K562 (cell line): ENCODE results near the gene TRRAP. TPM values are rescaled to one million over a fixed set of nuclear protein-coding genes. Genes with fewer than 3 reads are reported as not detected.

Experiments used
- ARID2 ChIP-seq: fragments of 450-650 bp; IDR thresholded peaks from 2 replicates; pipeline ENCODE4 v1.6.1; 2017; ENCODE audit warnings: antibody characterized with exemption, mild to moderate bottlenecking
- BMI1 ChIP-seq: fragments of 150-350 bp; IDR thresholded peaks from 2 replicates; pipeline ENCODE4 v1.6.1; 2014; ENCODE audit warnings: low read length
- COPS2 ChIP-seq: fragments of 450-650 bp; conservative IDR thresholded peaks from 2 replicates; pipeline ENCODE4 v1.6.1; 2016; ENCODE audit warnings: mild to moderate bottlenecking, moderate library complexity
- JUND ChIP-seq, 2 experiments: IDR thresholded peaks; 2 replicates in 1 of 2; 3 replicates in 1 of 2; pipeline ENCODE4 v1.6.1; 2011; ENCODE audit warnings: borderline replicate concordance in 2 of 2, low read depth in 2 of 2, low read length in 2 of 2, improper control_type of control experiment in 1 of 2, missing biosample characterization in 1 of 2, missing genetic modification characterization in 1 of 2, missing genetic modification reagents in 1 of 2
- MAX ChIP-seq: sonication (generic); formaldehyde crosslinking; IDR thresholded peaks from 2 replicates; pipeline ENCODE4 v1.9.0; 2022; ENCODE audit warnings: mild to moderate bottlenecking, missing genetic modification reagents
- MBD2 ChIP-seq: sonication (generic); IDR thresholded peaks from 2 replicates; pipeline ENCODE4 v1.6.1; 2016; ENCODE audit warnings: low read depth, borderline replicate concordance
- MTA2 ChIP-seq: fragments of 450-650 bp; IDR thresholded peaks from 2 replicates; pipeline ENCODE4 v1.6.1; 2016; ENCODE audit warnings: low read depth
- MTF1 ChIP-seq: fragments of 250-450 bp; sonication (Bioruptor Pico); IDR thresholded peaks from 2 replicates; pipeline ENCODE4 v1.9.0; 2021; ENCODE audit warnings: moderate library complexity, mild to moderate bottlenecking, inconsistent platforms, borderline replicate concordance
- NFIX ChIP-seq: fragments of 250-450 bp; sonication (Bioruptor Pico); IDR thresholded peaks from 2 replicates; pipeline ENCODE4 v1.4.0; 2020; ENCODE audit warnings: low read depth, mild to moderate bottlenecking, moderate library complexity
- PKNOX1 ChIP-seq: fragments of 450-650 bp; IDR thresholded peaks from 2 replicates; pipeline ENCODE4 v1.6.1; 2016
- RAD51 ChIP-seq: fragments of 450-650 bp; IDR thresholded peaks from 2 replicates; pipeline ENCODE4 v1.7.1; 2016; ENCODE audit warnings: low read depth, mild to moderate bottlenecking, borderline replicate concordance
- RB1 ChIP-seq: fragments of 450-650 bp; IDR thresholded peaks from 2 replicates; pipeline ENCODE4 v1.6.1; 2017; ENCODE audit warnings: low read depth, mild to moderate bottlenecking
- SMC3 ChIP-seq: conservative IDR thresholded peaks from 2 replicates; pipeline ENCODE4 v1.6.1; 2011; ENCODE audit warnings: low read depth, low read length, improper control_type of control experiment; ENCODE audit not compliant: insufficient read depth
- TAF9B ChIP-seq: fragments of 450-650 bp; IDR thresholded peaks from 2 replicates; pipeline ENCODE4 v1.6.1; 2018; ENCODE audit warnings: mild to moderate bottlenecking; ENCODE audit not compliant: partially characterized antibody
- TBP ChIP-seq: optimal IDR thresholded peaks from 2 replicates; pipeline ENCODE3; 2011; ENCODE audit warnings: low read depth, low read length, improper control_type of control experiment
- TFAP4 ChIP-seq: sonication (generic); formaldehyde crosslinking; IDR thresholded peaks from 2 replicates; pipeline ENCODE4 v1.8.0; 2022; ENCODE audit warnings: missing genetic modification reagents, mild to moderate bottlenecking, moderate library complexity, borderline replicate concordance
- ZSCAN29 ChIP-seq: fragments of 450-650 bp; IDR thresholded peaks from 2 replicates; pipeline ENCODE4 v1.6.1; 2017
- polyA plus RNA-seq, 8 experiments: library from polyadenylated mRNA; depleted of rRNA in 4 of 8; stranded (reverse) in 5 of 8; unstranded in 3 of 8; fragments of >200 nt; fragmentation: Nextera tagmentation in 2 of 8; fragmentation: Illumina TruSeq in 1 of 8; extraction: Ambion mirVana in 2 of 8; extraction: Trizol in 1 of 8; gene quantifications; 2 replicates each; pipeline versions ENCODE4 v1.2.1 to v1.2.3, GENCODE V29; 2011 to 2014; ENCODE audit warnings: inconsistent platforms in 1 of 8, missing spikeins in 1 of 8
- total RNA-seq, 7 experiments: library from RNA; depleted of rRNA in 6 of 7; stranded (reverse); fragments of >200 nt in 6 of 7; fragmentation: Illumina TruSeq in 2 of 7; extraction: Trizol in 2 of 7; gene quantifications; 2 replicates each; pipeline versions ENCODE4 v1.2.1 to v1.2.3, GENCODE V29; 2011 to 2021; ENCODE audit warnings: low replicate concordance in 1 of 7
- TF ChIP-seq, protein P1 (sequence below): fragments of 450-650 bp; IDR thresholded peaks from 2 replicates; pipeline ENCODE4 v1.6.1; 2016; ENCODE audit warnings: mild to moderate bottlenecking
- TF ChIP-seq, protein P2 (sequence below), 2 experiments: fragments of 450-650 bp; IDR thresholded peaks; 2 replicates each; pipeline ENCODE4 v1.6.1; 2018; ENCODE audit warnings: mild to moderate bottlenecking in 2 of 2, low read depth in 1 of 2; ENCODE audit not compliant: partially characterized antibody in 2 of 2

The TRRAP gene
- total and polyA plus RNA-seq, 9 of the 15 experiments (the other 6 are each of a cell fraction or from before 2014, with no cell fraction given): 1.3 to 47.2 (median 9.7) TPM

GRCh38 chr7:98836811-98837629, 41.3 kb upstream of the TRRAP start (continued):
- TF ChIP-seq ARID2 (0 out of 2 replicates have a peak, but pooled peaks have one; percentile 29), JUND (IDR thresholded peaks at IDR 0.05; ENCODE audit: borderline replicate concordance, low read depth, low read length) (no peak), JUND (tag; IDR thresholded peaks at IDR 0.05; ENCODE audit: borderline replicate concordance, low read depth, low read length) (no peak), NFIX (CRISPR knock-in tag) (no peak), MTF1 (CRISPR knock-in tag) (no peak), COPS2 (no peak), BMI1 (no peak), RB1 (0 out of 2 replicates have a peak, but pooled peaks have one; percentile 19), TAF9B (no peak), PKNOX1 (no peak), MAX (no peak), TFAP4 (CRISPR knock-in tag) (peak; percentile 45; the same call in 1 of the 2 replicates), RAD51 (no peak), MBD2 (no peak), SMC3 (peak; percentile 70), ZSCAN29 (no peak), TBP (no peak), MTA2 (no peak)
- TF ChIP-seq, protein P1, sequence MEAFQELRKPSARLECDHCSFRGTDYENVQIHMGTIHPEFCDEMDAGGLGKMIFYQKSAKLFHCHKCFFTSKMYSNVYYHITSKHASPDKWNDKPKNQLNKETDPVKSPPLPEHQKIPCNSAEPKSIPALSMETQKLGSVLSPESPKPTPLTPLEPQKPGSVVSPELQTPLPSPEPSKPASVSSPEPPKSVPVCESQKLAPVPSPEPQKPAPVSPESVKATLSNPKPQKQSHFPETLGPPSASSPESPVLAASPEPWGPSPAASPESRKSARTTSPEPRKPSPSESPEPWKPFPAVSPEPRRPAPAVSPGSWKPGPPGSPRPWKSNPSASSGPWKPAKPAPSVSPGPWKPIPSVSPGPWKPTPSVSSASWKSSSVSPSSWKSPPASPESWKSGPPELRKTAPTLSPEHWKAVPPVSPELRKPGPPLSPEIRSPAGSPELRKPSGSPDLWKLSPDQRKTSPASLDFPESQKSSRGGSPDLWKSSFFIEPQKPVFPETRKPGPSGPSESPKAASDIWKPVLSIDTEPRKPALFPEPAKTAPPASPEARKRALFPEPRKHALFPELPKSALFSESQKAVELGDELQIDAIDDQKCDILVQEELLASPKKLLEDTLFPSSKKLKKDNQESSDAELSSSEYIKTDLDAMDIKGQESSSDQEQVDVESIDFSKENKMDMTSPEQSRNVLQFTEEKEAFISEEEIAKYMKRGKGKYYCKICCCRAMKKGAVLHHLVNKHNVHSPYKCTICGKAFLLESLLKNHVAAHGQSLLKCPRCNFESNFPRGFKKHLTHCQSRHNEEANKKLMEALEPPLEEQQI: no peak
- TF ChIP-seq, protein P2, sequence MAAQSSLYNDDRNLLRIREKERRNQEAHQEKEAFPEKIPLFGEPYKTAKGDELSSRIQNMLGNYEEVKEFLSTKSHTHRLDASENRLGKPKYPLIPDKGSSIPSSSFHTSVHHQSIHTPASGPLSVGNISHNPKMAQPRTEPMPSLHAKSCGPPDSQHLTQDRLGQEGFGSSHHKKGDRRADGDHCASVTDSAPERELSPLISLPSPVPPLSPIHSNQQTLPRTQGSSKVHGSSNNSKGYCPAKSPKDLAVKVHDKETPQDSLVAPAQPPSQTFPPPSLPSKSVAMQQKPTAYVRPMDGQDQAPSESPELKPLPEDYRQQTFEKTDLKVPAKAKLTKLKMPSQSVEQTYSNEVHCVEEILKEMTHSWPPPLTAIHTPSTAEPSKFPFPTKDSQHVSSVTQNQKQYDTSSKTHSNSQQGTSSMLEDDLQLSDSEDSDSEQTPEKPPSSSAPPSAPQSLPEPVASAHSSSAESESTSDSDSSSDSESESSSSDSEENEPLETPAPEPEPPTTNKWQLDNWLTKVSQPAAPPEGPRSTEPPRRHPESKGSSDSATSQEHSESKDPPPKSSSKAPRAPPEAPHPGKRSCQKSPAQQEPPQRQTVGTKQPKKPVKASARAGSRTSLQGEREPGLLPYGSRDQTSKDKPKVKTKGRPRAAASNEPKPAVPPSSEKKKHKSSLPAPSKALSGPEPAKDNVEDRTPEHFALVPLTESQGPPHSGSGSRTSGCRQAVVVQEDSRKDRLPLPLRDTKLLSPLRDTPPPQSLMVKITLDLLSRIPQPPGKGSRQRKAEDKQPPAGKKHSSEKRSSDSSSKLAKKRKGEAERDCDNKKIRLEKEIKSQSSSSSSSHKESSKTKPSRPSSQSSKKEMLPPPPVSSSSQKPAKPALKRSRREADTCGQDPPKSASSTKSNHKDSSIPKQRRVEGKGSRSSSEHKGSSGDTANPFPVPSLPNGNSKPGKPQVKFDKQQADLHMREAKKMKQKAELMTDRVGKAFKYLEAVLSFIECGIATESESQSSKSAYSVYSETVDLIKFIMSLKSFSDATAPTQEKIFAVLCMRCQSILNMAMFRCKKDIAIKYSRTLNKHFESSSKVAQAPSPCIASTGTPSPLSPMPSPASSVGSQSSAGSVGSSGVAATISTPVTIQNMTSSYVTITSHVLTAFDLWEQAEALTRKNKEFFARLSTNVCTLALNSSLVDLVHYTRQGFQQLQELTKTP (IDR thresholded peaks at IDR 0.05; ENCODE audit: low read depth in 1 of 2, partially characterized antibody in 2 of 2): no peak
